Measurements from ENCODE around the gene OR10D3. TPM values are rescaled to one million over a fixed set of nuclear protein-coding genes. Genes with fewer than 3 reads are reported as not detected.

Gene OR10D3
- total RNA-seq, 4 donors from 2014 or later: not detected

- Histone ChIP-seq H3K27ac (replicated peaks in 1 of 4) (no peak overlapping the region), H3K9me3 (no peaks in the 10 kb centered on the region), H3K4me1 (no peaks in the 10 kb centered on the region), H3K27me3 (no peaks in the 10 kb centered on the region), H3K4me3 (no peak overlapping the region), H3K36me3 (no peaks in the 10 kb centered on the region)
- WGBS: 89% methylated on average over 3 of the region's 3 CpGs
- no peak for DNase-seq (ENCODE audit: extremely low spot score)
- no peak for TF ChIP-seq POLR2A (IDR thresholded peaks at IDR 0.05; ENCODE audit: low read depth)
- no peak for TF ChIP-seq POLR2AphosphoS5 (IDR thresholded peaks at IDR 0.05)
- no peak for TF ChIP-seq CTCF (IDR thresholded peaks at IDR 0.05)
- TF ChIP-seq EP300 (IDR thresholded peaks at IDR 0.05): no peak
- intact Hi-C loops (cut with DNase I): no loop called here
These were observed 30.3 kb upstream of the OR10D3 start for GRCh38 chr11:124152770-124153407.

- WGBS: 58% methylated on average over 2 of the region's 2 CpGs
- intact Hi-C loops (cut with DNase I): no loop called here
These were observed 29.3 kb upstream of the OR10D3 start for GRCh38 chr11:124153821-124154220.

DNA sequence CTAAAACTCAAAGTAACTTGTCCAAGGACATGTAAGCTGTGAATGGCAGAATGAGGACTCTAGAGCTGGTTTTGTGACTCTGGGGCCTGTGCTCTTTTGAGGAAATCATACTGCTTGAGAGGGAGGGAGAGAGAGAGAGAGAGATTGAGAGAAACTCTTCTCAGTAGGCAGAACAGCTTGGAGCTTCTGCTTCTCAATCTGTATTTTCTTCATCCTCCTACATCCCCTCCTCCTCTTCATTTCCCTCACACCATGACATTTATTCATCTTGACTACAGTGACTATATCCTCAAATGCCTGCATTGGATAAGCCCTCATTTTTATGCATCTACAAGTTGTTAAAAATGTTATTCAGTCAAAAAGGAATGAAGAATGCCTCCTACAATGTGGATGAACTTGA is 23.7 kb upstream of the OR10D3 start:
- no peak for TF ChIP-seq CTCF (IDR thresholded peaks at IDR 0.05)
- TF ChIP-seq POLR2AphosphoS5 (IDR thresholded peaks at IDR 0.05): no peak
- TF ChIP-seq EP300 (IDR thresholded peaks at IDR 0.05): no peak
- TF ChIP-seq POLR2A (IDR thresholded peaks at IDR 0.05; ENCODE audit: low read depth): no peak
- no peak overlapping the region for H3K4me3 ChIP-seq

More at GRCh38 chr11:124153821-124154220, 29.3 kb upstream of the OR10D3 start:
- Histone ChIP-seq H3K36me3 (no peaks in the 10 kb centered on the region), H3K4me3 (no peak overlapping the region), H3K4me1 (no peaks in the 10 kb centered on the region), H3K27me3 (no peaks in the 10 kb centered on the region), H3K27ac (replicated peaks in 1 of 4) (no peak overlapping the region), H3K9me3 (no peaks in the 10 kb centered on the region)
- no peak for TF ChIP-seq EP300 (IDR thresholded peaks at IDR 0.05)
- no peak for TF ChIP-seq POLR2A (IDR thresholded peaks at IDR 0.05; ENCODE audit: low read depth)
- TF ChIP-seq POLR2AphosphoS5 (IDR thresholded peaks at IDR 0.05): no peak
- TF ChIP-seq CTCF (IDR thresholded peaks at IDR 0.05): no peak
- DNase-seq (ENCODE audit: extremely low spot score): no peak

GRCh38 chr11:124160986-124161385 is 22.2 kb upstream of the OR10D3 start:
- intact Hi-C loops (cut with DNase I): no loop called here
- Histone ChIP-seq H3K9me3 (no peaks in the 10 kb centered on the region), H3K27ac (replicated peaks in 1 of 4) (no peak overlapping the region), H3K4me3 (no peak overlapping the region), H3K27me3 (no peaks in the 10 kb centered on the region), H3K4me1 (no peaks in the 10 kb centered on the region), H3K36me3 (no peaks in the 10 kb centered on the region)
- WGBS: 81% methylated on average over 5 of the region's 5 CpGs
- no peak for DNase-seq (ENCODE audit: extremely low spot score)
- TF ChIP-seq POLR2A (IDR thresholded peaks at IDR 0.05; ENCODE audit: low read depth): no peak

More for the DNA sequence above, 23.7 kb upstream of the OR10D3 start:
- H3K27me3 ChIP-seq: no peaks in the 10 kb centered on the region
- no peak overlapping the region for H3K27ac ChIP-seq (replicated peaks in 1 of 4)
- intact Hi-C loops (cut with DNase I): no loop called here
- no peaks in the 10 kb centered on the region for H3K4me1 ChIP-seq
- DNase-seq (ENCODE audit: extremely low spot score): no peak
- no peaks in the 10 kb centered on the region for H3K36me3 ChIP-seq
- no peaks in the 10 kb centered on the region for H3K9me3 ChIP-seq

GRCh38 chr11:124167826-124168231 is 15.3 kb upstream of the OR10D3 start:
- Histone ChIP-seq H3K36me3 (no peaks in the 10 kb centered on the region), H3K27ac (replicated peaks in 1 of 4) (no peak overlapping the region), H3K27me3 (no peaks in the 10 kb centered on the region), H3K9me3 (no peaks in the 10 kb centered on the region), H3K4me3 (no peak overlapping the region), H3K4me1 (no peaks in the 10 kb centered on the region)
- 59% methylated on average over 6 of the region's 7 CpGs for WGBS
- intact Hi-C loops (cut with DNase I): no loop called here
- TF ChIP-seq POLR2A (IDR thresholded peaks at IDR 0.05; ENCODE audit: low read depth) (no peak), POLR2AphosphoS5 (IDR thresholded peaks at IDR 0.05) (no peak), CTCF (IDR thresholded peaks at IDR 0.05) (no peak), EP300 (IDR thresholded peaks at IDR 0.05) (no peak)
- DNase-seq (ENCODE audit: extremely low spot score): no peak

Data from esophagus muscularis mucosa (tissue), 4 donors.